ENCODE data around the gene LCMT1. TPM values are rescaled to one million over a fixed set of nuclear protein-coding genes. Genes with fewer than 3 reads are reported as not detected.

Gene LCMT1
- total RNA-seq, 1 experiment from 2014 or later = 44.2 TPM

DNA sequence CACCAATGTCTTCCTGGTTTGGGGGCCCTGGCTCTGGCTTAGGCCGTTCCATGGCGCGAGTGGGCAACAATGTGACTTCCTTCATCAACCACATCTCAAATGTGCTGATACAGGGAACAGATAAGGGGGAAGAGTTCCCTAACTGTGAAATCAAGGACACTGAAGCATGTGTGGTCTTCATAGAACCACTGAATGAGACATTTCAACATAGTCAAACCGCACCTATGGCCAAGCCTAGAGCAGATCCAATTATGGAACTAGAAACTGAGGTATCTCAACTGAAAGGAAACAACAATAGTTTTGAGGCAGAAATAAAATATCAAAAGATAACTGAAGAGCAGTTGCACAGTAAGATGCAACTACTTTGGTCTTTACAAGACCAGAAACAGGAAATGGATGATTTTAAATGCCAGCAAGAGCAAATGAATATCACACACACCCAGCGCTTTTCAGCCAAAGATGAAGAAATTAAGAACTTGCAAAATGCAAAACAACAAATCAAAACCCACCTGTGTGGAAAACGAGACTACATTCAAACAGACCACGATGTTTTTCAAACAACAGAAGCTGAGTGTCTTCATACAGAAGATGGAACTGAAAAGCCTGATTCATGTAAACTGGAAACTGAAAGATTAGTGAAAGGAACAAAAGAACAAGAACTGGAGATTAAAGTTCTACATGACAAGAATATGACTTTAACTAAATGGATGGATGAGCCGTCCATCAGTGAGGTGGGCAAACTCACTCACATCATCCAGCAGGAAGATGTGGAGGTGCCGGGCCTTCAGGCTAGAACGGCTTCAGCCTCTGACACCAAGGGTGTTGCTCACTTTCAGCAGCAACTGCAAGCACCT, 18.1 kb upstream of the LCMT1 start:
- BruUV-seq (replicated peaks) = no TSS peak
- intact Hi-C loops (cut with micrococcal nuclease; ENCODE audit: unreplicated experiment) (no loop called here), in situ Hi-C loops (cut with HindIII; ENCODE audit: low pct_unique_long_range_greater_than_20kb, low sequenced_read_pairs) (no loop called here)
- DNase-seq (ENCODE audit: low read depth, low spot score) = no peak
- TF ChIP-seq REST (IDR thresholded peaks at IDR 0.05; ENCODE audit: insufficient read depth in 1 of 2, low read depth in 2 of 2, low read length in 1 of 2) = no peak
- no peak for TF ChIP-seq TCF7L2 (IDR thresholded peaks at IDR 0.05; ENCODE audit: low read depth, low read length)
- no peak for TF ChIP-seq POLR2AphosphoS5 (IDR thresholded peaks at IDR 0.05; ENCODE audit: low read depth, low read length)
- TF ChIP-seq SIN3A (IDR thresholded peaks at IDR 0.05; ENCODE audit: borderline replicate concordance, insufficient read depth, low read depth, low read length) = no peak
- POLR2A ChIA-PET = no interaction called here
- no peak overlapping the region for H3K4me3 ChIP-seq (ENCODE audit: low read depth in 2 of 2, low read length in 2 of 2)
- no peaks in the 10 kb centered on the region for H3K36me3 ChIP-seq (ENCODE audit: control insufficient read depth, insufficient read depth, low read length)
- no peak for ATAC-seq
- no peaks in the 10 kb centered on the region for H3K9me3 ChIP-seq (ENCODE audit: control insufficient read depth, insufficient read depth, low read depth, low read length)
- CTCF ChIA-PET = no interaction called here
- H3K27me3 ChIP-seq (ENCODE audit: control insufficient read depth, insufficient read depth, low read length) = peaks cover 4% of the 10 kb centered on the region; the same call in 1 of the 2 replicates
- H3K4me1 ChIP-seq (ENCODE audit: control insufficient read depth, insufficient read depth, low read length) = no peaks in the 10 kb centered on the region
- no peak overlapping the region for H3K27ac ChIP-seq (ENCODE audit: low read length)

DNA sequence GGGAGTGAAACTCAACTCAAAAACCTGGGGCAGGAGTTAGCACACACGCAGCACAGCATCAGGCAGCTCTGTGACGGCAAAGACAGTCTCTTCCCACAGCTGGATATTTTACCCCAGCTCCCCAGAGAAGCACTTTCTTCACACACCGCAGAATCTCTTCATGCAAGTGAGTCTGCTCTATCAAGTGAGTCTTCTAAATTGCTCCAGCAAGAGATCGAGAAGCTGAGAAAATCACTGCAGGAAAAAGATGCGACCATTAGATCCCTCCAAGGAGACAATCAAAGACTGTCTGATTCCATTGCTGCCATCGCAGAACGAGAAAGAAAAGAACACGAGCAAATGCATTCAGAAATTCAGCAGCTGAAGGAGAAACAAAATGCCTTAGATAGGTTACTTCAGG, 16.9 kb upstream of the LCMT1 start:
- no peaks in the 10 kb centered on the region for H3K4me1 ChIP-seq (ENCODE audit: control insufficient read depth, insufficient read depth, low read length)
- no TSS peak for BruUV-seq (replicated peaks)
- no peaks in the 10 kb centered on the region for H3K9me3 ChIP-seq (ENCODE audit: control insufficient read depth, insufficient read depth, low read depth, low read length)
- H3K27me3 ChIP-seq (ENCODE audit: control insufficient read depth, insufficient read depth, low read length) = peaks cover 4% of the 10 kb centered on the region; the same call in 1 of the 2 replicates
- TF ChIP-seq, protein P1, sequence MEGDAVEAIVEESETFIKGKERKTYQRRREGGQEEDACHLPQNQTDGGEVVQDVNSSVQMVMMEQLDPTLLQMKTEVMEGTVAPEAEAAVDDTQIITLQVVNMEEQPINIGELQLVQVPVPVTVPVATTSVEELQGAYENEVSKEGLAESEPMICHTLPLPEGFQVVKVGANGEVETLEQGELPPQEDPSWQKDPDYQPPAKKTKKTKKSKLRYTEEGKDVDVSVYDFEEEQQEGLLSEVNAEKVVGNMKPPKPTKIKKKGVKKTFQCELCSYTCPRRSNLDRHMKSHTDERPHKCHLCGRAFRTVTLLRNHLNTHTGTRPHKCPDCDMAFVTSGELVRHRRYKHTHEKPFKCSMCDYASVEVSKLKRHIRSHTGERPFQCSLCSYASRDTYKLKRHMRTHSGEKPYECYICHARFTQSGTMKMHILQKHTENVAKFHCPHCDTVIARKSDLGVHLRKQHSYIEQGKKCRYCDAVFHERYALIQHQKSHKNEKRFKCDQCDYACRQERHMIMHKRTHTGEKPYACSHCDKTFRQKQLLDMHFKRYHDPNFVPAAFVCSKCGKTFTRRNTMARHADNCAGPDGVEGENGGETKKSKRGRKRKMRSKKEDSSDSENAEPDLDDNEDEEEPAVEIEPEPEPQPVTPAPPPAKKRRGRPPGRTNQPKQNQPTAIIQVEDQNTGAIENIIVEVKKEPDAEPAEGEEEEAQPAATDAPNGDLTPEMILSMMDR (IDR thresholded peaks at IDR 0.05) = no peak
- no peak for TF ChIP-seq POLR2AphosphoS5 (IDR thresholded peaks at IDR 0.05; ENCODE audit: low read depth, low read length)
- DNase-seq (ENCODE audit: low read depth, low spot score) = no peak
- no peak for ATAC-seq
- in situ Hi-C loops (cut with HindIII; ENCODE audit: low pct_unique_long_range_greater_than_20kb, low sequenced_read_pairs) = no loop called here
- H3K4me3 ChIP-seq (ENCODE audit: low read depth in 2 of 2, low read length in 2 of 2) = no peak overlapping the region
- POLR2A ChIA-PET = no interaction called here
- H3K36me3 ChIP-seq (ENCODE audit: control insufficient read depth, insufficient read depth, low read length) = no peaks in the 10 kb centered on the region
- H3K27ac ChIP-seq (ENCODE audit: low read length) = no peak overlapping the region
- intact Hi-C loops (cut with micrococcal nuclease; ENCODE audit: unreplicated experiment) = no loop called here
- CTCF ChIA-PET = no interaction called here

DNA sequence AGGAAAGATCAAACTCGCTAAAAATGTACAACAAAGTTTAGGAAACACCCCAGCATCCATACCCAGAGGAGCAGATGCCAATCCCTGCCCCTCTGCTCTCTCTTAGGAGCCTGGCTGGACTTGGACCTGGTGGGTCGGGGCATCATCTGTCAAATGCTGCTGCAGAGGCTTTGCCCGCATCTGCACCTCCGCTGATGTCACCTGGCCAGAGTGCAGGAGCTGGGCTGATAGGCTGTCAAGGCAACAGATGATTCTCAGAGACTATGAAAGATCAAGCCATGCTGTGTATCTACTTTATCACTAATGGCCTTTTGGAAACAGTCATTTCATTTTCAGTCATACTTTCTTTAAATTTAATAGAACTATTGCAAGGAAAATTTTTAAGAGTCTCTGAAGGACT, 15.9 kb upstream of the LCMT1 start:
- Histone ChIP-seq H3K4me1 (ENCODE audit: control insufficient read depth, insufficient read depth, low read length) (no peaks in the 10 kb centered on the region), H3K9me3 (ENCODE audit: control insufficient read depth, insufficient read depth, low read depth, low read length) (no peaks in the 10 kb centered on the region), H3K27me3 (ENCODE audit: control insufficient read depth, insufficient read depth, low read length) (peaks cover 4% of the 10 kb centered on the region; the same call in 1 of the 2 replicates), H3K4me3 (ENCODE audit: low read depth in 2 of 2, low read length in 2 of 2) (no peak overlapping the region), H3K36me3 (ENCODE audit: control insufficient read depth, insufficient read depth, low read length) (no peaks in the 10 kb centered on the region), H3K27ac (ENCODE audit: low read length) (no peak overlapping the region)
- TF ChIP-seq REST (IDR thresholded peaks at IDR 0.05; ENCODE audit: insufficient read depth in 1 of 2, low read depth in 2 of 2, low read length in 1 of 2) = no peak
- ChIA-PET CTCF (no interaction called here), POLR2A (interaction anchor here (0.7 kb wide), 1 partner anchor 157 kb away, joined by 3 read pairs; no protein-coding TSS in a partner anchor)
- intact Hi-C loops (cut with micrococcal nuclease; ENCODE audit: unreplicated experiment) (no loop called here), in situ Hi-C loops (cut with HindIII; ENCODE audit: low pct_unique_long_range_greater_than_20kb, low sequenced_read_pairs) (no loop called here)
- no TSS peak for BruUV-seq (replicated peaks)
- ATAC-seq = no peak; the same call in 1 of the 2 replicates
- no peak for DNase-seq (ENCODE audit: low read depth, low spot score)
